H1 (cell line): ENCODE measurements around the gene ENPP6. TPM values are rescaled to one million over a fixed set of nuclear protein-coding genes. Genes with fewer than 3 reads are reported as not detected.

Experiments
- CTCF ChIA-PET: fragments of 300-600 bp; sonication (Branson Sonifier 250); formaldehyde crosslinking; loops from one replicate; lab custom pipeline; 2021; ENCODE audit not compliant: partially characterized antibody; lab: Charles Lee
- POLR2A ChIA-PET: fragments of 300-600 bp; sonication (Branson Sonifier 250); formaldehyde crosslinking; loops from one replicate; lab custom pipeline; 2021; ENCODE audit warnings: inconsistent platforms; ENCODE audit not compliant: partially characterized antibody; lab: Charles Lee
- DNase-seq, 2 experiments: peaks; one replicate each; pipeline versions ENCODE4 v3.0.0 to v3.0.0-alpha.2; 2010 to 2022; ENCODE audit warnings: low spot score in 2 of 2, low read depth in 1 of 2, mixed read lengths in 1 of 2
- FAIRE-seq: peaks from 2 replicates; lab custom pipeline; 2011; peaks lifted over from hg19 to GRCh38; lab: Jason Lieb, UNC
- H2AFZ ChIP-seq: 2 replicates; pipeline ENCODE4 v1.8.1; 2012; ENCODE audit warnings: low read length, inconsistent platforms
- H2AK5ac ChIP-seq: 2 replicates; pipeline ENCODE4 v1.6.1; 2013; ENCODE audit warnings: low read depth, low read length
- H2BK120ac ChIP-seq: replicated peaks from 2 replicates; pipeline ENCODE3; 2013; ENCODE audit warnings: low read depth, low read length, inconsistent platforms
- H2BK12ac ChIP-seq: 2 replicates; pipeline ENCODE4 v1.6.1; 2013; ENCODE audit warnings: low read depth, low read length
- H2BK15ac ChIP-seq: 2 replicates; pipeline ENCODE4 v1.6.1; 2013; ENCODE audit warnings: low read length
- H2BK20ac ChIP-seq: 2 replicates; pipeline ENCODE4 v1.6.1; 2013; ENCODE audit warnings: low read length
- H2BK5ac ChIP-seq: 2 replicates; pipeline ENCODE4 v1.6.1; 2013; ENCODE audit warnings: low read depth, low read length
- H3K14ac ChIP-seq: 2 replicates; pipeline ENCODE4 v1.6.1; 2013; ENCODE audit warnings: inconsistent platforms; ENCODE audit not compliant: insufficient read length
- H3K18ac ChIP-seq: 2 replicates; pipeline ENCODE4 v1.6.1; 2013; ENCODE audit warnings: low read length; ENCODE audit errors: extremely low read depth
- H3K23ac ChIP-seq: 2 replicates; pipeline ENCODE4 v1.6.1; 2013; ENCODE audit warnings: inconsistent platforms; ENCODE audit not compliant: insufficient read length
- H3K23me2 ChIP-seq: 2 replicates; pipeline ENCODE4 v1.6.1; 2013; ENCODE audit warnings: low read depth, low read length
- H3K27ac ChIP-seq: 2 replicates; pipeline ENCODE4 v1.6.1; 2011; ENCODE audit warnings: low read depth, low read length, inconsistent platforms
- H3K27me3 ChIP-seq, 4 experiments: replicated peaks in 1 of 4; 1 replicate in 1 of 4; 2 replicates in 3 of 4; pipeline versions ENCODE4 v1.6.1 to v1.8.1; 2011 to 2013; ENCODE audit warnings: low read length in 3 of 4, mild to moderate bottlenecking in 3 of 4, inconsistent platforms in 2 of 4, mixed read lengths in 2 of 4, moderate library complexity in 1 of 4; ENCODE audit not compliant: control insufficient read depth in 3 of 4, insufficient read depth in 3 of 4; ENCODE audit errors: extremely low read depth in 1 of 4
- H3K36me3 ChIP-seq, 4 experiments: 2 replicates each; pipeline versions ENCODE4 v1.6.1 to v1.8.1; 2011 to 2013; ENCODE audit warnings: mild to moderate bottlenecking in 4 of 4, low read length in 3 of 4, moderate library complexity in 2 of 4, control low read depth in 1 of 4, inconsistent platforms in 1 of 4; ENCODE audit not compliant: insufficient read depth in 4 of 4, control insufficient read depth in 2 of 4
- H3K4ac ChIP-seq: replicated peaks from 2 replicates; pipeline ENCODE3; 2013; ENCODE audit warnings: low read length, low read depth, mixed read lengths, inconsistent platforms; ENCODE audit not compliant: insufficient read length
- H3K4me1 ChIP-seq, 4 experiments: replicated peaks in 1 of 4; 1 replicate in 1 of 4; 2 replicates in 3 of 4; pipeline versions ENCODE4 v1.6.1 to v1.8.1; 2011 to 2013; ENCODE audit warnings: low read length in 3 of 4, inconsistent platforms in 2 of 4, mixed read lengths in 1 of 4; ENCODE audit not compliant: insufficient read depth in 4 of 4, control insufficient read depth in 3 of 4
- H3K4me2 ChIP-seq, 2 experiments: 2 replicates each; pipeline versions ENCODE4 v1.6.1 to v1.8.1; 2011 to 2013; ENCODE audit warnings: low read depth in 2 of 2, low read length in 2 of 2, control low read depth in 1 of 2, inconsistent platforms in 1 of 2, mild to moderate bottlenecking in 1 of 2; ENCODE audit not compliant: insufficient read depth in 1 of 2
- H3K4me3 ChIP-seq, 4 experiments: fragments of 200-600, 300-600 bp in 1 of 4; sonication (generic), shearing (Covaris generic), sonication (Bioruptor Twin) in 1 of 4; 2 replicates each; pipeline versions ENCODE4 v1.5.1 to v1.8.1; 2011 to 2016; ENCODE audit warnings: low read length in 4 of 4, low read depth in 3 of 4, control low read depth in 2 of 4, inconsistent platforms in 2 of 4, mild to moderate bottlenecking in 2 of 4, mixed read lengths in 1 of 4, moderate library complexity in 1 of 4; ENCODE audit not compliant: insufficient read depth in 2 of 4; ENCODE audit errors: extremely low read depth in 1 of 4
- H3K56ac ChIP-seq: replicated peaks from 2 replicates; pipeline ENCODE3; 2013; ENCODE audit warnings: low read depth, mild to moderate bottlenecking, mixed read lengths, low read length, inconsistent platforms; ENCODE audit not compliant: insufficient read length
- H3K79me1 ChIP-seq: 2 replicates; pipeline ENCODE4 v1.6.1; 2013; ENCODE audit warnings: low read depth, low read length, control low read depth
- H3K79me2 ChIP-seq, 2 experiments: 2 replicates each; pipeline versions ENCODE4 v1.6.1 to v1.8.1; 2012 to 2013; ENCODE audit warnings: low read length in 2 of 2, mild to moderate bottlenecking in 2 of 2, inconsistent platforms in 1 of 2; ENCODE audit not compliant: insufficient read depth in 2 of 2, control insufficient read depth in 1 of 2
- H3K9ac ChIP-seq, 4 experiments: replicated peaks in 1 of 4; 1 replicate in 1 of 4; 2 replicates in 3 of 4; pipeline versions ENCODE4 v1.6.1 to v1.8.1; 2011 to 2013; ENCODE audit warnings: low read depth in 3 of 4, low read length in 3 of 4, control low read depth in 2 of 4, mild to moderate bottlenecking in 2 of 4, moderate library complexity in 2 of 4, inconsistent platforms in 1 of 4; ENCODE audit errors: extremely low read depth in 1 of 4
- H3K9me3 ChIP-seq, 2 experiments: 2 replicates each; pipeline versions ENCODE4 v1.6.1 to v1.8.1; 2012 to 2013; ENCODE audit warnings: mild to moderate bottlenecking in 2 of 2, moderate library complexity in 2 of 2, control low read depth in 1 of 2, inconsistent platforms in 1 of 2, low read depth in 1 of 2, low read length in 1 of 2, mixed read lengths in 1 of 2; ENCODE audit not compliant: insufficient read depth in 2 of 2
- H4K20me1 ChIP-seq, 2 experiments: replicated peaks in 1 of 2; 2 replicates each; pipeline versions ENCODE3 to v1.8.1; 2011 to 2013; ENCODE audit warnings: inconsistent platforms in 2 of 2, low read length in 2 of 2, mild to moderate bottlenecking in 1 of 2; ENCODE audit not compliant: insufficient read depth in 2 of 2, control insufficient read depth in 1 of 2
- H4K5ac ChIP-seq: 2 replicates; pipeline ENCODE4 v1.6.1; 2013; ENCODE audit warnings: low read length, low read depth, mixed read lengths, inconsistent platforms; ENCODE audit not compliant: insufficient read length
- H4K8ac ChIP-seq: 2 replicates; pipeline ENCODE4 v1.8.0; 2013; ENCODE audit warnings: mild to moderate bottlenecking, moderate library complexity, low read length, inconsistent platforms; ENCODE audit not compliant: insufficient read depth; ENCODE audit errors: extremely low read depth
- H4K91ac ChIP-seq: replicated peaks from 2 replicates; pipeline ENCODE3; 2013; ENCODE audit warnings: low read length, mixed read lengths, inconsistent platforms; ENCODE audit not compliant: insufficient read length
- ASH2L ChIP-seq: fragments of 200-600, 300-600 bp; sonication (generic); IDR thresholded peaks from one replicate; pipeline ENCODE4 v1.7.1; 2017; ENCODE audit warnings: low read length
- BCL11A ChIP-seq, 2 experiments: IDR thresholded peaks; one replicate each; pipeline ENCODE4 v1.6.1; 2011; ENCODE audit warnings: low read depth in 2 of 2, low read length in 2 of 2, mild to moderate bottlenecking in 2 of 2
- CBX8 ChIP-seq: fragments of 300-800, 300-1000 bp; sonication (generic); IDR thresholded peaks from 2 replicates; pipeline ENCODE4 v1.7.1; 2016; ENCODE audit warnings: low read depth, low read length, borderline replicate concordance
- CEBPB ChIP-seq: IDR thresholded peaks from 2 replicates; pipeline ENCODE4 v1.6.1; 2012; ENCODE audit warnings: low read depth, low read length
- CHD1 ChIP-seq: IDR thresholded peaks from 2 replicates; pipeline ENCODE4 v1.6.1; 2012; ENCODE audit warnings: low read depth, low read length, improper control_type of control experiment
- EZH2 ChIP-seq: fragments of 200-600 bp; sonication (generic); IDR thresholded peaks from 2 replicates; pipeline ENCODE4 v1.7.1; 2012; ENCODE audit warnings: low read depth, mild to moderate bottlenecking, moderate library complexity, low read length, inconsistent platforms; ENCODE audit not compliant: severe bottlenecking
- JUN ChIP-seq: IDR thresholded peaks from 2 replicates; pipeline ENCODE4 v1.6.1; 2011; ENCODE audit warnings: low read depth, mild to moderate bottlenecking, improper control_type of control experiment, low read length
- KDM5A ChIP-seq: fragments of 200-600 bp; IDR thresholded peaks from 2 replicates; pipeline ENCODE4 v1.7.1; 2012; ENCODE audit warnings: mild to moderate bottlenecking, low read length, inconsistent platforms, mixed read lengths
- MAFK ChIP-seq: IDR thresholded peaks from 2 replicates; pipeline ENCODE4 v1.6.1; 2012; ENCODE audit warnings: low read depth, mild to moderate bottlenecking, improper control_type of control experiment, low read length
- POLR2AphosphoS5 ChIP-seq: IDR thresholded peaks from 2 replicates; pipeline ENCODE4 v1.6.1; 2011; ENCODE audit warnings: low read depth, low read length
- RAD21 ChIP-seq, 2 experiments: IDR thresholded peaks in 1 of 2; conservative IDR thresholded peaks in 1 of 2; 2 replicates each; pipeline ENCODE4 v1.6.1; 2011; ENCODE audit warnings: low read depth in 2 of 2, low read length in 2 of 2, improper control_type of control experiment in 1 of 2, inconsistent platforms in 1 of 2, mild to moderate bottlenecking in 1 of 2, moderate library complexity in 1 of 2
- SIN3A ChIP-seq, 2 experiments: IDR thresholded peaks in 1 of 2; conservative IDR thresholded peaks in 1 of 2; 2 replicates each; pipeline ENCODE4 v1.6.1; 2011 to 2012; ENCODE audit warnings: low read length in 2 of 2, improper control_type of control experiment in 1 of 2, low read depth in 1 of 2, mild to moderate bottlenecking in 1 of 2
- YY1 ChIP-seq: IDR thresholded peaks from 2 replicates; pipeline ENCODE4 v1.6.1; 2011; ENCODE audit warnings: low read depth, mild to moderate bottlenecking, low read length
- ZNF274 ChIP-seq: IDR thresholded peaks from 2 replicates; pipeline ENCODE4 v1.7.0; 2012; ENCODE audit warnings: low read length, borderline replicate concordance; ENCODE audit errors: extremely low read depth
- WGBS, 2 experiments: shearing (Covaris generic) in 1 of 2; methylation state at CpG; one replicate each; pipeline versions ENCODE4 v1.1.6 to v1.1.7; 2013 to 2015; ENCODE audit warnings: low lambda C conversion rate in 2 of 2, mixed read lengths in 2 of 2, inconsistent platforms in 1 of 2, low coverage in 1 of 2, missing lambda C conversion rate in 1 of 2; ENCODE audit not compliant: insufficient replicate concordance in 2 of 2, insufficient coverage in 1 of 2, insufficient read length in 1 of 2; ENCODE audit errors: extremely low coverage in 1 of 2, missing lambda C conversion rate in 1 of 2; 5-methylcytosine and 5-hydroxymethylcytosine counted together
- polyA plus RNA-seq, 7 experiments: library from polyadenylated mRNA; depleted of rRNA in 3 of 7; stranded (reverse) in 5 of 7; unstranded in 2 of 7; fragments of >200 nt in 5 of 7; fragments of 200-250 nt in 2 of 7; gene quantifications; 1 replicate in 5 of 7; 2 replicates in 1 of 7; 4 replicates in 1 of 7; pipeline versions ENCODE4 v1.2.1 to v1.2.3, GENCODE V29; 2011 to 2013; ENCODE audit warnings: missing spikeins in 2 of 7, mixed read lengths in 2 of 7
- total RNA-seq: library from RNA; stranded (reverse); fragmentation: NEBNext Ultra II Directional; extraction: Animal tissue kit (Norgen Biotek cat#: 25700); gene quantifications from 2 replicates; pipeline ENCODE4 v1.2.1, GENCODE V29; 2021

The ENPP6 gene
- total and polyA plus RNA-seq, 2 of the 8 experiments (the other 6 are each of a cell fraction or from before 2014, with no cell fraction given), result 0.11 to 0.20 TPM

- Histone ChIP-seq H4K91ac (no peak overlapping the region), H2AFZ (no peak overlapping the region), H3K4ac (no peak overlapping the region), H3K23ac (no peak overlapping the region), H2BK120ac (no peak overlapping the region), H3K4me3 (no peak overlapping the region), H2BK5ac (no peak overlapping the region), H2BK12ac (no peak overlapping the region), H3K4me1 (peaks cover 0 to 5% (median 0%) of the 10 kb centered on the region in 4 experiments; a peak in 4 of 7 replicates), H3K79me2 (no peaks in the 10 kb centered on the region), H3K36me3 (no peaks in the 10 kb centered on the region), H3K14ac (no peak overlapping the region), H3K18ac (no peak overlapping the region), H3K4me2 (no peak overlapping the region), H3K27me3 (no peaks in the 10 kb centered on the region), H3K9me3 (no peaks in the 10 kb centered on the region), H2BK20ac (no peak overlapping the region), H4K20me1 (no peaks in the 10 kb centered on the region), H3K56ac (no peak overlapping the region), H4K5ac (no peak overlapping the region), H2AK5ac (no peak overlapping the region), H2BK15ac (no peak overlapping the region), H4K8ac (no peak overlapping the region), H3K79me1 (no peaks in the 10 kb centered on the region), H3K23me2 (peaks cover 3% of the 10 kb centered on the region; the same call in 1 of the 2 replicates), H3K9ac (no peak overlapping the region), H3K27ac (no peak overlapping the region)
- WGBS, 2 experiments, result 91% methylated on average over 1 of the region's 1 CpG; no CpG with 5 or more reads in 1 of the 2 experiments
- FAIRE-seq, result no peak
- no peak for DNase-seq
- ChIA-PET CTCF (interaction anchor here (0.6 to 2.2 kb wide), 5 partner anchors 13 to 878 kb away, joined by 3 to 6 read pairs (median 3); no protein-coding TSS in a partner anchor), POLR2A (no interaction called here)
- TF ChIP-seq POLR2AphosphoS5 (no peak), CBX8 (no peak), JUN (no peak), CHD1 (no peak), ASH2L (no peak), KDM5A (no peak), YY1 (no peak), RAD21 (IDR thresholded peaks at IDR 0.05 in 1 of 2, conservative IDR thresholded peaks at IDR 0.05 in 1 of 2; ENCODE audit: low read depth in 2 of 2, low read length in 2 of 2) (no peak), BCL11A (IDR thresholded peaks at IDR 0.05; ENCODE audit: low read depth in 2 of 2, low read length in 2 of 2) (no peak), MAFK (no peak), CEBPB (no peak), SIN3A (conservative IDR thresholded peaks at IDR 0.05 in 1 of 2, IDR thresholded peaks at IDR 0.05 in 1 of 2; ENCODE audit: low read depth in 1 of 2, low read length in 2 of 2) (no peak), EZH2 (no peak), ZNF274 (no peak)
These were observed 49.5 kb upstream of the ENPP6 start for GRCh38 chr4:184267206-184267608.
